ENCODE measurements around the gene PRRT1. TPM values are rescaled to one million over a fixed set of nuclear protein-coding genes. Genes with fewer than 3 reads are reported as not detected.
A peak's percentile ranks its signal among the peaks of the same experiment; 100 is the strongest.

Gene PRRT1
- total RNA-seq, 1 donor from 2014 or later: not detected

DNA sequence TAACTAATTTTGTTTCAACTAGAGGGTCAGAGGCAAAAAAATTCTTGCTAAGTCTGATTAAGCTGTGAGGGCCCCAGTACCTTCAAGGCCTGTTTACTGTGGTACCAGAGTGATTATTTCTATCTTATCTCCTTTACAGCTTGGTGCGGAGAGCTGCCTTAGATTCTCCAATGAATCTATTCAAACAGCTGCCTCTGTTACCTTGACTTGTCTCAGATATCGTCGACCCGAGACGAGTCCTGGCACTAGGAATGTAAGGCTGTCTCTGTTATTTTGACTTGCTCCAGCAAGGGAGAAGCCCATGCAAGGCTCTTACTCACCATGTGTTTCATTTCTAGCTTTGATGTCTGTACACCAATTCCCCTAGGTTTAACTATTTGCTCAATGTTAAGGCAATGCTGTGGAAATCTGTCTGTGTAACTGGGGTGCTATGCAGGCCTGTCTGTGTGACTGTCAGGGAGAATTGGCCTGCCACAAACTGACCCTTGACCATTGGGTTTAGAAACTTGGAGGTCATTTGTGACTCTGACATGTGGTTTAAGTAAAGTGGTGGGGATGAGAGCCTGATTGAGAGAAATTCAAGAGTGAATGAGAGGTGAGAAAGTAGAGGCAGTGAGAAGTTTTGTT, 11.2 kb downstream of the PRRT1 start:
- H3K36me3 Mint-ChIP-seq: no peaks in the 10 kb centered on the region
- H3K9me3 ChIP-seq (ENCODE audit: low read depth): no peaks in the 10 kb centered on the region
- H3K4me1 Mint-ChIP-seq: peaks cover 18% of the 10 kb centered on the region
- no peak overlapping the region for H3K4me3 Mint-ChIP-seq
- H3K27ac ChIP-seq: no peak overlapping the region
- H3K27me3 ChIP-seq: no peaks in the 10 kb centered on the region
- H3K27ac Mint-ChIP-seq: no peak overlapping the region
- no peaks in the 10 kb centered on the region for H3K36me3 ChIP-seq
- H3K27me3 Mint-ChIP-seq (ENCODE audit: insufficient read depth, low read depth): peaks cover 6% of the 10 kb centered on the region
- no peak overlapping the region for H3K4me3 ChIP-seq
- no peak overlapping the region for H3K4me2 ChIP-seq
- no peaks in the 10 kb centered on the region for H3K9me3 Mint-ChIP-seq
- no peaks in the 10 kb centered on the region for H4K20me1 ChIP-seq (ENCODE audit: low read depth)
- no peak overlapping the region for H3K9ac ChIP-seq
- DNase-seq (ENCODE audit: low spot score): no peak
- peaks cover 5% of the 10 kb centered on the region for H3K4me1 ChIP-seq
- TF ChIP-seq CTCF (IDR thresholded peaks at IDR 0.05): no peak
- no peak for TF ChIP-seq EZH2phosphoT487 (IDR thresholded peaks at IDR 0.05)
- TF ChIP-seq EZH2 (IDR thresholded peaks at IDR 0.05): no peak
- H2AFZ ChIP-seq (replicated peaks): no peak overlapping the region
- H3K79me2 ChIP-seq (ENCODE audit: low read depth): no peaks in the 10 kb centered on the region
- no peaks in the 10 kb centered on the region for H3F3A ChIP-seq (ENCODE audit: low read depth)

DNA sequence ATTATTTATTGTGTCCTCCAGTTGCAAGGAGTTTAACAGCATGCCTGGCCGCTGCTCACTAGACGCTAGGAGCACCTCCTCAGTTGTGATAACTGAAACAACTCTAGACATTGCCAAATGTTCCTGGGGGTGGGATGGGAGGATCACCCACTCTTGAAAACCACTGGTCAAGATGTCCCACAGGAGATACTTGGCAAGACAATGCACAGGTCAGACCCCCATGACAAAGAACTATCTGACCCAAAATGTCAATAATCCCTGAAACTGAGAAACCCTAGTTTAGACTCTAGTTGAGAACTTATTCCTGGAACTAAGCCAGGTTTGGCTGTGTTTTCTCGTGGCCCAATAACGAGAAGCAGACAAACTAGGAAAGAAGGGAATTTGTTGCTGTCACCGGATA, 12.1 kb downstream of the PRRT1 start:
- Histone ChIP-seq H3K27ac (no peak overlapping the region), H3K79me2 (ENCODE audit: low read depth) (no peaks in the 10 kb centered on the region)
- H3K27me3 Mint-ChIP-seq (ENCODE audit: insufficient read depth, low read depth): peaks cover 6% of the 10 kb centered on the region

DNA sequence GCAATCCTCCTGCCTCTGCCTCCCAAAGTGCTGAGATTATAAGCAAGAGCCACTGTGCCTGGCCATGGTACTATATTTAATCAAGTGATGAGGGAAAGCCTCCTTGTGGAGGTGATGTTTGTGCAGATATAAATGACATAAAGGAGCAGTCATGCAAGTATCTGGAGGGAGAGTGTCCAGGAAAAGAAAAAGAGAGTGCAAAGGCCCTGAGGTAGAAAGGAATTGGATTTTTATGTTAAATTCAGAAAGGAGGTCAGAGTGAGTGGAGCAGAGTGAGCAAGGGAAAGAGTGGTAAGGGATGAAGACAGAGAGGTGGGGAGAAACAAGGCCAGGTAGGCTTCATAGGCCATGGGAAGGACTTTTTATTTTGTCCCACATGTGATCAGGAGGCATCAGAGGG, 14.3 kb downstream of the PRRT1 start:
- no peaks in the 10 kb centered on the region for H3K9me3 Mint-ChIP-seq
- no peaks in the 10 kb centered on the region for H3K36me3 ChIP-seq
- H3K79me2 ChIP-seq (ENCODE audit: low read depth): no peaks in the 10 kb centered on the region
- H3K27me3 ChIP-seq: peaks cover 10% of the 10 kb centered on the region
- H3K4me3 Mint-ChIP-seq: peak overlapping the region; percentile 1
- H3K27ac ChIP-seq: no peak overlapping the region
- peaks cover 7% of the 10 kb centered on the region for H3K27me3 Mint-ChIP-seq (ENCODE audit: insufficient read depth, low read depth)
- no peaks in the 10 kb centered on the region for H4K20me1 ChIP-seq (ENCODE audit: low read depth)
- H3K4me3 ChIP-seq: no peak overlapping the region
- no peak overlapping the region for H2AFZ ChIP-seq (replicated peaks)
- H3F3A ChIP-seq (ENCODE audit: low read depth): no peaks in the 10 kb centered on the region
- no peaks in the 10 kb centered on the region for H3K9me3 ChIP-seq (ENCODE audit: low read depth)
- DNase-seq (ENCODE audit: low spot score): no peak
- H3K4me2 ChIP-seq: no peak overlapping the region
- H3K4me1 Mint-ChIP-seq: peaks cover 18% of the 10 kb centered on the region
- H3K4me1 ChIP-seq: peaks cover 5% of the 10 kb centered on the region
- H3K36me3 Mint-ChIP-seq: no peaks in the 10 kb centered on the region
- H3K9ac ChIP-seq: no peak overlapping the region
- no peak for TF ChIP-seq CTCF (IDR thresholded peaks at IDR 0.05)
- no peak for TF ChIP-seq EZH2 (IDR thresholded peaks at IDR 0.05)
- TF ChIP-seq EZH2phosphoT487 (IDR thresholded peaks at IDR 0.05): no peak
- peak overlapping the region; percentile 88 for H3K27ac Mint-ChIP-seq

More for the DNA sequence above, 12.1 kb downstream of the PRRT1 start:
- Histone ChIP-seq H3K27me3 (peaks cover 4% of the 10 kb centered on the region), H2AFZ (replicated peaks) (no peak overlapping the region), H3K9me3 (ENCODE audit: low read depth) (no peaks in the 10 kb centered on the region), H3F3A (ENCODE audit: low read depth) (no peaks in the 10 kb centered on the region), H3K4me2 (no peak overlapping the region), H3K4me3 (no peak overlapping the region), H3K36me3 (no peaks in the 10 kb centered on the region), H3K9ac (no peak overlapping the region), H4K20me1 (ENCODE audit: low read depth) (no peaks in the 10 kb centered on the region), H3K4me1 (peaks cover 5% of the 10 kb centered on the region)
- H3K4me1 Mint-ChIP-seq: peaks cover 18% of the 10 kb centered on the region
- peak overlapping the region; percentile 68 for H3K27ac Mint-ChIP-seq
- H3K4me3 Mint-ChIP-seq: no peak overlapping the region
- H3K36me3 Mint-ChIP-seq: no peaks in the 10 kb centered on the region
- no peak for TF ChIP-seq CTCF (IDR thresholded peaks at IDR 0.05)
- TF ChIP-seq EZH2 (IDR thresholded peaks at IDR 0.05): no peak
- no peak for TF ChIP-seq EZH2phosphoT487 (IDR thresholded peaks at IDR 0.05)
- no peaks in the 10 kb centered on the region for H3K9me3 Mint-ChIP-seq
- no peak for DNase-seq (ENCODE audit: low spot score)
